H9 (cell line): ENCODE results near the gene PEX10. TPM values are rescaled to one million over a fixed set of nuclear protein-coding genes. Genes with fewer than 3 reads are reported as not detected.

Experiments
- DNase-seq: peaks from one replicate; pipeline ENCODE4 v3.0.0-alpha.2; 2017
- H2AFZ ChIP-seq: one replicate; pipeline ENCODE4 v1.6.1; 2013; ENCODE audit warnings: mild to moderate bottlenecking, low read length, control low read depth, moderate library complexity
- H2AK5ac ChIP-seq: 2 replicates; pipeline ENCODE4 v1.6.1; 2013; ENCODE audit warnings: low read length, control low read depth, mixed read lengths; ENCODE audit not compliant: insufficient read length
- H2BK120ac ChIP-seq: one replicate; pipeline ENCODE4 v1.6.1; 2013; ENCODE audit warnings: low read depth, mild to moderate bottlenecking, low read length, control low read depth, inconsistent platforms; ENCODE audit not compliant: poor library complexity, severe bottlenecking
- H2BK12ac ChIP-seq: 2 replicates; pipeline ENCODE4 v1.6.1; 2013; ENCODE audit warnings: low read length, control low read depth, mixed read lengths, low read depth; ENCODE audit not compliant: insufficient read length
- H2BK15ac ChIP-seq: 2 replicates; pipeline ENCODE4 v1.6.1; 2013; ENCODE audit warnings: low read depth, low read length, control low read depth
- H2BK20ac ChIP-seq: one replicate; pipeline ENCODE4 v1.6.1; 2013; ENCODE audit warnings: low read depth, mild to moderate bottlenecking, low read length, control low read depth, inconsistent platforms; ENCODE audit not compliant: poor library complexity, severe bottlenecking
- H2BK5ac ChIP-seq: 2 replicates; pipeline ENCODE4 v1.6.1; 2013; ENCODE audit warnings: low read length, control low read depth, mixed read lengths; ENCODE audit not compliant: insufficient read length
- H3K14ac ChIP-seq: 2 replicates; pipeline ENCODE4 v1.6.1; 2013; ENCODE audit warnings: low read length, control low read depth; ENCODE audit not compliant: insufficient read depth
- H3K18ac ChIP-seq: 2 replicates; pipeline ENCODE4 v1.6.1; 2013; ENCODE audit warnings: low read depth, mild to moderate bottlenecking, mixed read lengths, low read length, control low read depth; ENCODE audit not compliant: insufficient read length
- H3K23ac ChIP-seq: 2 replicates; pipeline ENCODE4 v1.6.1; 2013; ENCODE audit warnings: low read length, control low read depth, mixed read lengths, low read depth; ENCODE audit not compliant: insufficient read length
- H3K23me2 ChIP-seq: 2 replicates; pipeline ENCODE4 v1.6.1; 2013; ENCODE audit warnings: low read depth, mild to moderate bottlenecking, mixed read lengths, low read length, control low read depth; ENCODE audit not compliant: insufficient read length, poor library complexity, severe bottlenecking
- H3K27ac ChIP-seq: 2 replicates; pipeline ENCODE4 v1.5.1; 2013; ENCODE audit warnings: low read length, control low read depth, mixed read lengths, low read depth; ENCODE audit not compliant: insufficient read length
- H3K27me3 ChIP-seq: 2 replicates; pipeline ENCODE4 v1.6.1; 2013; ENCODE audit warnings: low read length, control low read depth, inconsistent platforms; ENCODE audit not compliant: insufficient read depth
- H3K4ac ChIP-seq: 2 replicates; pipeline ENCODE4 v1.6.1; 2013; ENCODE audit warnings: low read depth, mild to moderate bottlenecking, control low read depth, inconsistent platforms, low read length, moderate library complexity
- H3K4me1 ChIP-seq: 2 replicates; pipeline ENCODE4 v1.6.1; 2013; ENCODE audit warnings: low read length, control low read depth, inconsistent platforms; ENCODE audit not compliant: insufficient read depth
- H3K4me2 ChIP-seq: 2 replicates; pipeline ENCODE4 v1.6.1; 2013; ENCODE audit warnings: low read length, control low read depth, mixed read lengths; ENCODE audit not compliant: insufficient read length, insufficient read depth
- H3K56ac ChIP-seq: 2 replicates; pipeline ENCODE4 v1.6.1; 2013; ENCODE audit warnings: low read depth, mild to moderate bottlenecking, mixed read lengths, low read length, control low read depth; ENCODE audit not compliant: insufficient read length
- H3K79me1 ChIP-seq: 2 replicates; pipeline ENCODE4 v1.6.1; 2013; ENCODE audit warnings: low read depth, mild to moderate bottlenecking, moderate library complexity, low read length, control low read depth, inconsistent platforms; ENCODE audit not compliant: insufficient read depth, poor library complexity, severe bottlenecking
- H3K79me2 ChIP-seq: 2 replicates; pipeline ENCODE4 v1.6.1; 2013; ENCODE audit warnings: low read length, control low read depth, inconsistent platforms; ENCODE audit not compliant: insufficient read depth
- H3K9ac ChIP-seq: 2 replicates; pipeline ENCODE4 v1.6.1; 2013; ENCODE audit warnings: low read length, control low read depth, mixed read lengths; ENCODE audit not compliant: insufficient read length; ENCODE audit errors: extremely low read depth
- H3K9me3 ChIP-seq: one replicate; pipeline ENCODE4 v1.6.1; 2013; ENCODE audit warnings: low read depth, low read length, inconsistent platforms; ENCODE audit not compliant: control insufficient read depth
- H3T11ph ChIP-seq: one replicate; pipeline ENCODE4 v1.6.1; 2013; ENCODE audit warnings: mild to moderate bottlenecking, low read length, control low read depth, inconsistent platforms
- H4K20me1 ChIP-seq: one replicate; pipeline ENCODE4 v1.6.1; 2013; ENCODE audit not compliant: control insufficient read depth, insufficient read length, insufficient read depth
- H4K5ac ChIP-seq: 2 replicates; pipeline ENCODE4 v1.6.1; 2013; ENCODE audit warnings: low read depth, mild to moderate bottlenecking, mixed read lengths, low read length, control low read depth; ENCODE audit not compliant: insufficient read length
- H4K8ac ChIP-seq: replicated peaks from 2 replicates; pipeline ENCODE4 v1.6.1; 2013; ENCODE audit warnings: low read length, control low read depth, mixed read lengths, low read depth; ENCODE audit not compliant: insufficient read length
- H4K91ac ChIP-seq: 2 replicates; pipeline ENCODE4 v1.6.1; 2013; ENCODE audit warnings: low read depth, mild to moderate bottlenecking, moderate library complexity, mixed read lengths, low read length, control low read depth; ENCODE audit not compliant: insufficient read length
- H3K27ac Mint-ChIP-seq, 3 experiments: 2 replicates in 2 of 3; 3 replicates in 1 of 3; pipeline ENCODE4 v1.8.0; 2020 to 2021; ENCODE audit warnings: mixed read lengths in 3 of 3, mild to moderate bottlenecking in 1 of 3, moderate library complexity in 1 of 3
- H3K27me3 Mint-ChIP-seq: 2 replicates; pipeline ENCODE4 v1.8.0; 2021; ENCODE audit warnings: low read depth, mild to moderate bottlenecking, moderate library complexity, mixed read lengths
- H3K36me3 Mint-ChIP-seq, 3 experiments: 2 replicates in 2 of 3; 3 replicates in 1 of 3; pipeline ENCODE4 v1.8.0; 2020 to 2021; ENCODE audit warnings: low read depth in 3 of 3, mixed read lengths in 3 of 3; ENCODE audit not compliant: insufficient read depth in 1 of 3
- H3K4me1 Mint-ChIP-seq, 2 experiments: 2 replicates each; pipeline ENCODE4 v1.8.0; 2020; ENCODE audit warnings: mixed read lengths in 2 of 2
- H3K4me3 Mint-ChIP-seq, 2 experiments: 2 replicates in 1 of 2; 3 replicates in 1 of 2; pipeline ENCODE4 v1.8.0; 2020 to 2021; ENCODE audit warnings: mild to moderate bottlenecking in 2 of 2, mixed read lengths in 2 of 2, moderate library complexity in 1 of 2
- H3K9me3 Mint-ChIP-seq, 2 experiments: 2 replicates in 1 of 2; 3 replicates in 1 of 2; pipeline ENCODE4 v1.8.0; 2020; ENCODE audit warnings: mild to moderate bottlenecking in 2 of 2, mixed read lengths in 2 of 2, moderate library complexity in 1 of 2
- WGBS: extraction: QIAGEN DNeasy Blood & Tissue Kit; methylation state at CpG from one replicate; pipeline ENCODE4 v1.1.7; 2013; ENCODE audit warnings: missing lambda C conversion rate, low lambda C conversion rate, mixed read lengths; ENCODE audit not compliant: insufficient read length; ENCODE audit errors: extremely low coverage; 5-methylcytosine and 5-hydroxymethylcytosine counted together
- total RNA-seq: library from RNA; stranded (reverse); gene quantifications from 2 replicates; pipeline ENCODE4 v1.2.1, GENCODE V29; 2021
- TF ChIP-seq, protein P1 (sequence below): fragments of 200-600 bp; sonication (generic); conservative IDR thresholded peaks from 3 replicates; pipeline ENCODE4 v1.8.0; 2021; ENCODE audit warnings: antibody characterized with exemption, mild to moderate bottlenecking

The PEX10 gene
- total RNA-seq, 1 experiment from 2014 or later: 34.4 TPM

DNA sequence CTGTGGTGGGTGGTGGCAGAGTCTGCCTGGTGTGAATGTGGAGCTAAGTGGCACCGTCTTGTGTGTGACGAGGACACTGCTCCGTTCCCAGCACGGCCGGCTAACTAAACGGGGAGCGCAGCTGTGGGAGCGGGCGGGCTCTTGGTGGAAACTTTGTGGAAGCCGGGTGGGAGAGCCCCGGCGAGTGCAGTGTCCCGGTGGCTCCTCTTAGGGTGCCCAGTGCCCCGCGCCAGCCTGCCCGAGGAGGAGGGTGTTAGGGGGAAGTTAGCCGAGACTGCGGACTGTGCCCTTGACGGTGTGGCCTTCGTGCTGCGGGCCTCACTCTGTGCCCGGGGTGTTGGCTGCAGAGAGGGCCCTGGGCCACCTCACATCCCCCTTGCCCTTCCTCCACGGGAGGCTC lies 9.9 kb downstream of the PEX10 start:
- H3K9ac ChIP-seq: no peak overlapping the region
- H3K27ac Mint-ChIP-seq: peak overlapping the region in 2 of 3 experiments; percentile 36 to 57; a peak in 2 of 7 replicates
- H3K4me2 ChIP-seq: no peak overlapping the region
- H2BK12ac ChIP-seq: no peak overlapping the region
- no peak overlapping the region for H4K91ac ChIP-seq
- H3K4me3 Mint-ChIP-seq: no peak overlapping the region
- peaks cover 10 to 87% (median 75%) of the 10 kb centered on the region in 3 experiments; a peak in 6 of 7 replicates for H3K36me3 Mint-ChIP-seq
- H2BK20ac ChIP-seq: no peak overlapping the region
- WGBS: no CpG with 5 or more reads among the region's 23 CpGs
- H3K9me3 Mint-ChIP-seq: no peaks in the 10 kb centered on the region
- no peak for DNase-seq
- H3K56ac ChIP-seq: no peak overlapping the region
- H3K27me3 ChIP-seq: no peaks in the 10 kb centered on the region
- H3K9me3 ChIP-seq: no peaks in the 10 kb centered on the region
- H4K20me1 ChIP-seq: no peaks in the 10 kb centered on the region
- H2BK5ac ChIP-seq: no peak overlapping the region
- no peaks in the 10 kb centered on the region; the same call in 1 of the 2 replicates for H3K27me3 Mint-ChIP-seq
- H3K23me2 ChIP-seq: no peaks in the 10 kb centered on the region
- H3K79me2 ChIP-seq: no peaks in the 10 kb centered on the region
- H2AFZ ChIP-seq: no peak overlapping the region
- no peak overlapping the region for H4K8ac ChIP-seq
- no peak overlapping the region for H3K14ac ChIP-seq
- H3K4me1 Mint-ChIP-seq: no peaks in the 10 kb centered on the region
- H3K18ac ChIP-seq: no peak overlapping the region
- H4K5ac ChIP-seq: no peak overlapping the region
- H2BK120ac ChIP-seq: no peak overlapping the region
- no peak overlapping the region for H3K4ac ChIP-seq
- H2BK15ac ChIP-seq: no peak overlapping the region
- no peak overlapping the region for H3T11ph ChIP-seq
- TF ChIP-seq, protein P1, sequence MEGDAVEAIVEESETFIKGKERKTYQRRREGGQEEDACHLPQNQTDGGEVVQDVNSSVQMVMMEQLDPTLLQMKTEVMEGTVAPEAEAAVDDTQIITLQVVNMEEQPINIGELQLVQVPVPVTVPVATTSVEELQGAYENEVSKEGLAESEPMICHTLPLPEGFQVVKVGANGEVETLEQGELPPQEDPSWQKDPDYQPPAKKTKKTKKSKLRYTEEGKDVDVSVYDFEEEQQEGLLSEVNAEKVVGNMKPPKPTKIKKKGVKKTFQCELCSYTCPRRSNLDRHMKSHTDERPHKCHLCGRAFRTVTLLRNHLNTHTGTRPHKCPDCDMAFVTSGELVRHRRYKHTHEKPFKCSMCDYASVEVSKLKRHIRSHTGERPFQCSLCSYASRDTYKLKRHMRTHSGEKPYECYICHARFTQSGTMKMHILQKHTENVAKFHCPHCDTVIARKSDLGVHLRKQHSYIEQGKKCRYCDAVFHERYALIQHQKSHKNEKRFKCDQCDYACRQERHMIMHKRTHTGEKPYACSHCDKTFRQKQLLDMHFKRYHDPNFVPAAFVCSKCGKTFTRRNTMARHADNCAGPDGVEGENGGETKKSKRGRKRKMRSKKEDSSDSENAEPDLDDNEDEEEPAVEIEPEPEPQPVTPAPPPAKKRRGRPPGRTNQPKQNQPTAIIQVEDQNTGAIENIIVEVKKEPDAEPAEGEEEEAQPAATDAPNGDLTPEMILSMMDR: no peak
- no peak overlapping the region for H3K23ac ChIP-seq
- H3K79me1 ChIP-seq: no peaks in the 10 kb centered on the region
- no peak overlapping the region for H2AK5ac ChIP-seq
- H3K4me1 ChIP-seq: no peaks in the 10 kb centered on the region
- no peak overlapping the region for H3K27ac ChIP-seq
